Suppressor macrophage treated with lipopolysaccharide for 4 hours (primary cell): Measurements from ENCODE around the gene TTLL1.
"Not testable (repeated sequence)": the region's sequence is repeated elsewhere in the genome, so short reads cannot be mapped to it uniquely, and the experiment has no call there.

Experiments used
- DNase-seq: peaks from one replicate; pipeline ENCODE4 v3.0.0-alpha.2; 2020

TTLL1 gene

GRCh38 chr22:43109921-43110443, 20.8 kb upstream of the TTLL1 start:
- no peak for DNase-seq

GRCh38 chr22:43109511-43109910, 20.3 kb upstream of the TTLL1 start:
- DNase-seq, result no peak

GRCh38 chr22:43106302-43106701, 17.1 kb upstream of the TTLL1 start:
- DNase-seq, result no peak

DNA sequence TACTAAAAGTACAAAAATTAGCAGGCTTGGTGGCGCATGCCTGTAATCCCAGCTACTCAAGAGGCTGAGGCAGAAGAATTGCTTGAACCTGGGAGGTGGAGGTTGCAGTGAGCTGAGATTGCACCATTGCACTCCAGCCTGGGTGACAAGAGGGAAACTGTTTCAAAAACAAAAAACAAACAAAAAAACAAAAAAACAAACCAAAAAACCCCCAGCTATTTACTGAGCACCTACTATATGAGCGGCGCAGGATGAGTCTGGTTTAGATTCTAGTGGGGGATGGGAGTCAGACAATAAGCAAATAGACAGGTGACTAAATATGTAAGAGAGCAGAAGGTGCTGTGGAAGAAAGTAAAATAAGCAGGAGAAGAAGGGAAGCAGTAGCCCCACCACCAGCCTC, 15.8 kb upstream of the TTLL1 start:
- not testable (repeated sequence) for DNase-seq

DNA sequence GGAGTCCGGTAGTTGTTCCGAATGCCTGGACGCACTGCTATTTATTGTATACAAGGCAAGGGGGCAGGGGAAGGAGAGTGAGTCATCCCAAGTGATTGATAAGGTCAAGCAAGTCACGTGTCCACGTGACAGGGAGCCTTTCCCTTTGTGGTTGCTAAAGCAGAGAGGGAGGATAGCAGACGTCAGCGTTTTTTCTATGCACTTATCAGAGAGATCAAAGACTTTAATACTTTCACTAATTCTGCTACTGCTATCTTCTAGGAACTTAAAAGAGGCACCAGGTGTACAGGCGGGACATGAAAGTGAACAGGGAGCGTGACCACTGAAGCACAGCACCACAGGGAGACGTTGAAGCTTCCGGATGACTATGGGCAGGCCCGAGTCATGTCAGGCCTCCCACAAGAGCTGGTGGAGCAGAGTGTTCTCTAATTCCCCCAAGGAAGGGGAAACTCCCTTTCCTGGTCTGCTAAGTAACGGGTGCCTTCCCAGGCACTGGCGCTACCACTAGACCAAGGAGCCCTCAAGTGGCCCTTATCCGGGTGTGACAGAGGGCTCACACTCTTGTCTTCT, 14.9 kb upstream of the TTLL1 start:
- DNase-seq, result peak; percentile 54

GRCh38 chr22:43101306-43101705, 12.1 kb upstream of the TTLL1 start:
- no peak for DNase-seq

DNA sequence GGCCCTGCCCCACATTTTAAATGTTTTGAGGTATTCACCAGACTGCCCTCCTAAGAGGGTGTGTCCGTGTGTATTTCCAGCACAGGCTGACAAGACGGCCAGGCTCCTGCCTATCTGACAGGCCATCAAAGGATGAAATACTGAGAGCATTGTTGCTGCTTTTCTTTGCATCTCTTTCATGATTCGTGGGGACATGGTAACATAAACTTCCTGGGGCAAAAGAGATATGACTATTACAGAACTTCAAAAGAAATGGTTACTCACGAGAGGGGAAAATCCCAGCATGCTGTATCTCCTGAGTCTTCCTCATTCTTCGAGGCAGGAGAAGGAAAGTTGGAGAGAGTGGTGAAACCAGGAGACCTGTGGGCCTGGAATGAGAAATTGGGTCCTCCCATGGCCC, 11.0 kb upstream of the TTLL1 start:
- DNase-seq, result peak; percentile 82

DNA sequence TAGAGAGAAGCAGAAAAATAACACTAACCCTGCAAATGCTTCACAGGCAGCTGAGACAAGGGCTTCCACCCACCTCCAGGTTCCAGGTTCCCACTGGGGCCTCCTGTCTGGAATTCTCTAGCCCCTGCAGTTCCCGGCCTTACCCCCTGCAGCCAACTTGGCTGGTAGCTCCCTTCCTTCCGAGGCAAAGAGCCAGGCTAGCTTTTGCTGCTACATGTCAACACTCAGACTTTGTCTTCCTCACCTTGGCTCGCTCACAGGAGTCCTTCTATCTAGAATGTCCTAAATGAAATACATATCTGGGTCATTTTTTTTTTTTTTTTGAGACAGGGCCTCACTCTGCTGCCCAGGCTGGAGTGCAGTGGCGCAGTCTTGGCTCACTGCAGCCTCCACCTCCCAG, 9.9 kb upstream of the TTLL1 start:
- DNase-seq, result no peak

- DNase-seq, result no peak
These were observed 9.2 kb upstream of the TTLL1 start for GRCh38 chr22:43098356-43098755.

DNA sequence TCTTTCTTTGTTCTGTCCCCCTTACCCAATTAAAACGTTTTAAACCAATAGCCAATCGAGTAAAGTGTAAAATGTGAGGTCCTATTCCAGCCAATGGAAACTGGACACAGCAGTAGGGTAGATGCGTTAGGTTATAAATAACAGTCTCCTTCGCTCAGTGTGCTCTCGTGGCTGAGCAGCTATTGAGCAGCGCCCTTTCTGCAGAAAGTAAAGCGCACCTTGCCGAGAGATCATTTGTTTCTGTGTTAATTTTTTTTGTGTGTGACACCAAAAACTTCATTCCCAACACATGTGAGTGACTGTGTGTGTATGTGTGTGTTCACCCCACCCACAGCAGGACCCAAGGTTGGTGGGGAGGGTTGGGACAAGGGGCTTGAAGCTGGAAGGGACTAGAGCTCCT, 7.2 kb upstream of the TTLL1 start:
- no peak for DNase-seq

DNA sequence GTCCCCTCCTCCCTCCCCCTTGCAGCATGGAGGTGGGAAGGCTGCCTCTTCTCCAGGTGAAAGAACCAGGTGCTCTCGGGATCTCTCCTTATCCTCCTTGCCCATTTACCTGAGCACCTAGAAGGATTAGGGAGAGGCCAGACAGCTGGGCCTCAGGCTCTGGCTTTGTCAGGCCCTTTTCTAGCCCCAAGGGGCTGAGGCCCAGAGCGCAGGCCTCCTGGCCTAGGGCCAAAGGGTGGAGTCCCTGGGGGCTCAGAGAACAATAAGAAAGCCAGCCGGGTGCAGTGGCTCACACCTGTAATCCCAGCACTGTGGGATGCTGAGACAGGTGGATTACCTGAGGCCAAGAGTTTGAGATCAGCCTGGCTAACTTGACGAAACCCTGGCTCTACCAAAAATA, 5.4 kb upstream of the TTLL1 start:
- DNase-seq, result no peak

- DNase-seq, result peak; percentile 87
These were observed 4.9 kb upstream of the TTLL1 start for GRCh38 chr22:43094085-43094484.

DNA sequence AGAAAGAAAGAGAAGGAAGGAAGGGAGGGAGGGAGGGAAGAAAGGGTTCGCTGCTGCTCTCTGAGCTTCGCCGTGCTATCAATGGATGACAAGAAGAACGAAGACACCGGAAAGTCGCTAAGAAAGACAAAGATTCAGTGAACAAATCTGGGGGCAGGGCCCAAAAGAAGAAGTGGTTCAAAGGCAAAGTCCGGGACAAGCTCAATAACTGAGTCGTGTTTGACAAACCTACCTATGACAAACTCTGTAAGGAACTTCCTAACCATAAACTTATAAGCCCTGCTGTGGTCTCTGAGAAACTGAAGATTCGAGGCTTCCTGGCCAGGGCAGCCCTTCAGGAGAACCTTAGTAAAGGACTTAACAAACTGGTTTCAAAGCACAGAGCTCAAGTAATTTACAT, 2.9 kb upstream of the TTLL1 start:
- DNase-seq, result peak; percentile 48

DNA sequence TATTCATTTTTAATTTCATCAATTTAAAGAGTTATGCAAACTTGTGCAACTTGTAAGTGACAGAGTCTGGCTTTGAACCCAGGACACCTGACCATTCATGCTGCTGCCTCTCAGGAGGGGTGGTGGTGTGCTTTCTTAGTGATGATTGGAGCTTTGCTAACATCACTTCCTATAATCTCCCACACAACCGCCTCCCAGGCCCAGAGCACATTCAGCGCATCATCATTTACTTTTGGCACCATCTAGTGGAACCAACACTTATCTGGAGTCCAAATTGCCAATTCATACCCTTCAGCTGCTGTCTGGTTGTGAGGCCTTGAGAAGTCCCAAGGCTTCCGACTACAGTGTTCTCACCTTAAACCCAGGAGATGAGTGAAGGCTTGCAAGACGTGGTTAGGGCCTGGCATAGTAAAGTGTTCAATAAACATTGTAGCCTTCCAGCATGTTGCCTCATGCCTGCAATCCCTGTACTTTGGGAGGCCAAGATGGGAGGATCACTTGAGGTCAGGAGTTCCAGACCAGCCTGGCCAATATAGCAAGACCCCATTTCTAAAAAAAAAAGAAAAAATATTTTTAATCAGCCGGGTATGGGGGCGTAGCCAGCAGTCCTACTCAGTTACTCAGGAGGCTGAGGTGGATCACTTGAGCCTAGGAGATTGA, 1.1 kb upstream of the TTLL1 start:
- peak; percentile 88 for DNase-seq

DNA sequence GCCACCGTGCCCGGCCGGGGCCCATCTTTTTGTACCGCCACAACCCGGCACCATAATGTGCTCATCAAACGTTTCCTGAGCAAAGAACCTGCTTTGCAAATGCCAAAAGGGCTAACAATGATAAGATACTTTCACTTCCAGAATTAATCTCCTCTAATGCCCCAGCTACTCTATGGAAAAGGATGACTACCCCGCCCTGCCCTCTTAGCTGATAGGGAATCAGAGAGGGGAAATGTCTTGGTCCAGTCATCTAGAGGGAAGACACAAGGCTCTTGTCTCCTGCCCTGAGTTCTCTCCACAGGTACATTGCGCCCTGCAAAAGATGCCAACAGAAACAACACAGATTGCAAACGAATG, 586 bp downstream of the TTLL1 start:
- peak; percentile 67 for DNase-seq

DNA sequence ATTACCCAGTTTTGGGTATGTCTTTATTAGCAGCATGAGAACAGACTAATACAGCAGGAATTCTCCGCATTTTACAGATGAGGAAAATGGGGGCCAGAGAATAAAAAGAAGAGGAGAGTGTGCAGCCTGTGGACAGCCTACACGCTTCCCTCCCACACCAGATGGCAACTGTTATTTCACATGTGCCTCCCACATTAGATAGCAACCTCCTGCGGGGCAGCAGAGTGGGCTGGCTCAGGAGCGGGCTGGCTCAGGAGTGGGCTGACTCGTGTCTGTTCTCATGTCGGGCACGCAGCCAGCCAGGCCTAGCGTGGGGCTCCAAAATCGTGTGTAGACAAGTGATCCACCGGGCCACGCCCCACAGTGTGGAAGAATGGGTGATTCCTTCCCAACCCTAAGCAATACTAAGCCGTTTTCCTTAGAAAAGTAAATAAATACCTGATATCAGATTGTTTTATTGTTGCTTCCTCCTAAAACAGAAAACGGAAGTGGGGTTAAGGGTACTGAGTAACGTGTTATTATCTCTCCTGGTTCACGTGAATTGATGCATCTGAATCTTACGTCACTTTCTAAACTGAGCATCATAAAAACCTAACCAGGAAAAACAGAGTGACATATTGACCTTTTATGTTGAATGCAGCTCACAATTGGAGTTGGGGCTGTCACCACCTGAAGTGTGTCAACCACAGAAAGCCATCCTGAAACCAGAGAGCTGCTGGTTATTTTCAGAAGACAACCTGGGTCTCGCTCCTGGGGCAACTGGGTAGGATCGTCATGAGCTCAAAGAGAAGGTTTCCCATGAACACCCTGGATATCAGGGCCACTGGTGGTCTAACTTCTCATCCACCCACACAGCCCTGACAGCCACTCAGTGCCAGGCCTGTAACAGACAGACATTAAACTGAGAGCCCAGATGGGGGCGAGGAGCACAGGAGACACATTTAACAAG, 3.3 kb downstream of the TTLL1 start:
- DNase-seq, result no peak

DNA sequence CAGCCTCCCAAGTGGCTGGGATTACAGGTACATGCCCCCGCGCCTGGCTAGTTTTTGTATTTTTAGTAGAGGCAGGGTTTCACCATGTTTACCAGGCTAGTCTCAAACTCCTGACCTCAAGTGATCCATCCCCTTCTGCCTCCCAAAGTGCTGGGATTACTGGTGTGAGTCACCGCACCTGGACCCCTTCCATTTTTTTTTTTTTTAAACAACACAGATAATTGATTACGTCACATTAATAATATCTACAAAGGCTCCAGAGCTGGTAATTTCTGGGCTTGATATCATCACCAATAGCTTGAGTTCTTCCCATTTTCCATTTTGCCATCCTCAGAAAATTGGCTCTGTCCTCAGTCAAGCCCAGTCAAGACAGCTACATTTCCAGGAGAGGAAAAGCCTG, 7.2 kb downstream of the TTLL1 start:
- DNase-seq, result no peak

- no peak for DNase-seq
These were observed 8.6 kb downstream of the TTLL1 start for GRCh38 chr22:43080616-43081015.

DNA sequence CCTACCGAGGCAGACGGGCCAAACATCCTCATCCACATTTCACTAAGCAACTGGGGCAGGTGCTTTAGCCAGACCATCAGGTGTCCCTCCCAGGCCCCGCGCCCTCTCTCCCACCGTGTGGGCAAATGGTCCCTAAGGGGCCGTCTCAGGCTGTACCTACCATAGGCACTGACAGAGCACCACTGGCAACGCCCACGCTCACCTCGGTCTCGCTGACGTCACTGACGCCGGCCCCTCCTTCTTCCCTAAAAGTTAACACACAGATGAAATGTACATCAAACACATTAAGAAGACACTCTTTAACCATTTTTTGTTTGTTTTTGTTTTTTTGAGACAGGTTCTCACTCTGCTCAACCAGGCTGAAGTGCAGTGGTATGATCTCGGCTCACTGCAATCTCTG, 9.4 kb downstream of the TTLL1 start:
- no peak for DNase-seq

- no peak for DNase-seq
These were observed 10.7 kb downstream of the TTLL1 start for GRCh38 chr22:43078522-43078921.

GRCh38 chr22:43077121-43077877, 11.9 kb downstream of the TTLL1 start:
- DNase-seq, result no peak

- no peak for DNase-seq
These were observed 22.3 kb downstream of the TTLL1 start for GRCh38 chr22:43066844-43067385.

DNA sequence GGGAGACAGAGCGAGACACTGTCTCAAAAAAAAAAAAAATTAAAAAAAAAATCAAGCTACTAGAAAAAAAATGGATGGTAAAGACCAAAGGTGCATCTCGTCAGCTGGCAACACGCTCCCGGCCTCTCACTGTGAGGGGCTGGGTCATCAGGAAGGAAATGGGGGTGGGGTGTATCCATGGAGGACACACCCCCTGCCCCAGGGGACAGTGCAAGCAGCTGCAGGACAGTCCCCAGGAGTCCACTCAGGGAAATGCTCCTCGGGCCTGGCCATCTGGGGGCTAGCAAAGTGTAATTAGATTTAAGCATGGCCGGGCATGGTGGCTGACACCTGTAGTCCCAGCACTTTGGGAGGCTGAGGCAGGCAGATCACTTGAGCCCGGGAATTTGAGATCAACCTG, 23.1 kb downstream of the TTLL1 start:
- no peak for DNase-seq
